Mucosa of descending colon (tissue), 3 donors: Measurements from ENCODE around the gene PDGFD. TPM values are rescaled to one million over a fixed set of nuclear protein-coding genes. Genes with fewer than 3 reads are reported as not detected.

Experiments used
- ATAC-seq: fragments of 200-7000 bp; cut with Tn5 transposase; one replicate; pipeline ENCODE4 v1.9.1; 2020; ENCODE audit warnings: mild to moderate bottlenecking, moderate library complexity
- DNase-seq, 3 donors: peaks; one replicate each; pipeline ENCODE4 v3.0.0-alpha.2; 2020
- H3K36me3 ChIP-seq: fragments of 200-600 bp; one replicate; pipeline ENCODE4 v1.8.0; 2021; ENCODE audit warnings: low read depth, mild to moderate bottlenecking
- H3K4me1 ChIP-seq: fragments of 200-600 bp; one replicate; pipeline ENCODE4 v1.8.0; 2021; ENCODE audit warnings: low read depth, mild to moderate bottlenecking
- H3K4me3 ChIP-seq: fragments of 200-600 bp; one replicate; pipeline ENCODE4 v1.8.0; 2021; ENCODE audit warnings: mild to moderate bottlenecking
- H3K9me3 ChIP-seq: fragments of 200-600 bp; one replicate; pipeline ENCODE4 v1.8.0; 2021; ENCODE audit warnings: mild to moderate bottlenecking
- intact Hi-C, 2 donors: fragments of 100-400 bp; cut with DNase I in 1 of 2; cut with micrococcal nuclease in 1 of 2; formaldehyde crosslinking; loops; one replicate each; pipeline versions ENCODE4 v1.11.0 to v1.11.1; 2022; cut with DNase I, micrococcal nuclease
- total RNA-seq, 3 donors: library from RNA; stranded (reverse); fragmentation: NEBNext Ultra II Directional in 2 of 3; extraction: Animal tissue kit (Norgen Biotek cat#: 25700) in 2 of 3; gene quantifications; one replicate each; pipeline versions ENCODE4 v1.2.1 to v1.2.4, GENCODE V29; 2021 to 2023
- TF ChIP-seq, protein P1 (sequence below): fragments of 200-600 bp; IDR thresholded peaks from one replicate; pipeline ENCODE4 v1.8.0; 2022; ENCODE audit warnings: antibody characterized with exemption, mild to moderate bottlenecking
- donor health status: DM: no; HTN: no; CAD: no; lungs with moderate emphysema.
- donor health status: DM: no; HTN: no; CAD: no.
- donor health status: DM: no; HTN: yes; CAD: no.

PDGFD gene
- total RNA-seq, 3 donors from 2014 or later, result 3.4 to 6.9 (median 5.7) TPM

DNA sequence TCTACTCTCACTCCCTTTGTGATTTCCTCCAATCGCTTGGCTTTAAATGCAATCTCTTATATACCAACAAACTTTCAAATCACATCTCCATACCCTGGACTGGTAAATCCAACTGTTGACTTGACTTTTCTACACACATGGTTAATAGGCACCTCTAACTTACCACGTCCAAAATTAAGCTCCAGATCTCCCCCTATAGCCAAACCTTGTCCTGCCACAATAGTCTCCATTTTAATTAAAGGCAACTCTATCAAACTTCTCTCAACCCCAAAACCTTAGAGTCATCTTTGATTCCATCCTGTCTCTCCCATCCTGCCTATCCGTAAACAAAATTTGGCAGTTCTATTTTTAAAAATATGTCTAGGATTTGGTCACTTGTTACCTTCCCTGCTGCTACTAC is 269.3 kb downstream of the PDGFD start:
- intact Hi-C loops, result no loop called here
- H3K4me3 ChIP-seq, result no peak overlapping the region
- TF ChIP-seq, protein P1, sequence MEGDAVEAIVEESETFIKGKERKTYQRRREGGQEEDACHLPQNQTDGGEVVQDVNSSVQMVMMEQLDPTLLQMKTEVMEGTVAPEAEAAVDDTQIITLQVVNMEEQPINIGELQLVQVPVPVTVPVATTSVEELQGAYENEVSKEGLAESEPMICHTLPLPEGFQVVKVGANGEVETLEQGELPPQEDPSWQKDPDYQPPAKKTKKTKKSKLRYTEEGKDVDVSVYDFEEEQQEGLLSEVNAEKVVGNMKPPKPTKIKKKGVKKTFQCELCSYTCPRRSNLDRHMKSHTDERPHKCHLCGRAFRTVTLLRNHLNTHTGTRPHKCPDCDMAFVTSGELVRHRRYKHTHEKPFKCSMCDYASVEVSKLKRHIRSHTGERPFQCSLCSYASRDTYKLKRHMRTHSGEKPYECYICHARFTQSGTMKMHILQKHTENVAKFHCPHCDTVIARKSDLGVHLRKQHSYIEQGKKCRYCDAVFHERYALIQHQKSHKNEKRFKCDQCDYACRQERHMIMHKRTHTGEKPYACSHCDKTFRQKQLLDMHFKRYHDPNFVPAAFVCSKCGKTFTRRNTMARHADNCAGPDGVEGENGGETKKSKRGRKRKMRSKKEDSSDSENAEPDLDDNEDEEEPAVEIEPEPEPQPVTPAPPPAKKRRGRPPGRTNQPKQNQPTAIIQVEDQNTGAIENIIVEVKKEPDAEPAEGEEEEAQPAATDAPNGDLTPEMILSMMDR, result no peak
- H3K36me3 ChIP-seq, result no peaks in the 10 kb centered on the region
- peaks cover 6% of the 10 kb centered on the region for H3K9me3 ChIP-seq
- no peak for ATAC-seq
- H3K4me1 ChIP-seq, result no peaks in the 10 kb centered on the region
- DNase-seq, result no peak

DNA sequence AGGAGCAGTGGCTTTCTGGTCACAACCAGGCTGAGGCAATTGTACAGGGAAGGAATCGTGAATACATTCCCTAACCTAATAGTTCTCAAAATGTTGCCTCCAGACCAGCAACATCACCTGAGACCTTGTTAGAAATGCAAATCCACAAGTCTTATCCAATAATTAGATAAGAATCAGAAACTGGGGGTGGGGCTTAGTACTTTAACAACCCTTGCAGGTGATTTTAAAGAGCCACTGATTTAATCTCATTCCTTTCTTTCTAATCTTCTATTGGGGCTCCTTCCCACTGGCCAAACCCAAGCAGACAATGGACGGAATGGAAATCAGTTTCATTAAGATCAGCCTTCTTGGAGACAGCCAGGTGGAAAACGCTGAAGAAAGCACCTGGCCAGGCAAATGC is 269.9 kb downstream of the PDGFD start:
- TF ChIP-seq, protein P1, result no peak
- peaks cover 6% of the 10 kb centered on the region for H3K9me3 ChIP-seq
- intact Hi-C loops, result no loop called here
- H3K4me3 ChIP-seq, result no peak overlapping the region
- no peaks in the 10 kb centered on the region for H3K36me3 ChIP-seq
- no peaks in the 10 kb centered on the region for H3K4me1 ChIP-seq
- ATAC-seq (no peak), DNase-seq (no peak)

DNA sequence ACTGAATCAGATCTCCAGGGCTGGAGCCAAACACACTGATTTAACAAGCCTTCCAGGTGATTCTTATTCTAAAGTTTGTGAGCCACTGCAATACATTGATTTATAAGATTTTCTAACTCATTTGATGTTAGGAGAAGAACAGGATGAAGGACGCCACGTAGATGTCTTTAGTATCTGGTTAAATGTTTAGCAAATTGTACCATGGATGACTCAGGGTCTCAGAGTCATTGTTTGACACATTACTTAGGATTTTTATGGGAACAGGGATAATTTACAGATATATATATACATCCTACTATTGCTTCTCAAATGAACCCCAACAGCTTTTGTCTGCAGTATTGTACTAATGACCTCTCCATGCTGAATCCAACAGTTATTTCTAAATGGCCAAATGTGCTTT is 270.6 kb downstream of the PDGFD start:
- intact Hi-C loops, result no loop called here
- Histone ChIP-seq H3K36me3 (no peaks in the 10 kb centered on the region), H3K4me3 (no peak overlapping the region), H3K9me3 (peaks cover 6% of the 10 kb centered on the region), H3K4me1 (no peaks in the 10 kb centered on the region)
- ATAC-seq (no peak), DNase-seq (no peak)
- TF ChIP-seq, protein P1, result no peak

DNA sequence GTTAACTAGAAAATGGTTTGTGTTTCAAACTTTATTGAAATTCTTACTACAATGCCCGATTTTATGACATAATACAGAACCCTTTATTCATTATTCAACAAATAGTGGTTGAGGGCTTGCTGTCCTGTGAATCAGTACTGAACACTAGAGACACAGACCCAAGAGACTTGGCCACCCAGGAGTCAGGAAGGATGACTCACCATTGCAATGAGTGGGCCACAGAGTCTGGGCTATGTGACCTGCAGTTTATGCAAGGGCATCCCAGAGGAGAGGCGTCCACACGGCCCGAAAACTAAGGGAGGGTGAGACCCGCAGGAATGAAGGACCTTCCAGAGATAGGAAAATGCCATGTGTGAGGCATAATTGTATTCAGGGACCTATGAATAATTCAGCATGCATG is 271.3 kb downstream of the PDGFD start:
- no peaks in the 10 kb centered on the region for H3K36me3 ChIP-seq
- H3K4me3 ChIP-seq, result no peak overlapping the region
- intact Hi-C loops, result no loop called here
- TF ChIP-seq, protein P1, result no peak
- no peak for ATAC-seq
- H3K9me3 ChIP-seq, result peaks cover 6% of the 10 kb centered on the region
- no peaks in the 10 kb centered on the region for H3K4me1 ChIP-seq
- no peak for DNase-seq

DNA sequence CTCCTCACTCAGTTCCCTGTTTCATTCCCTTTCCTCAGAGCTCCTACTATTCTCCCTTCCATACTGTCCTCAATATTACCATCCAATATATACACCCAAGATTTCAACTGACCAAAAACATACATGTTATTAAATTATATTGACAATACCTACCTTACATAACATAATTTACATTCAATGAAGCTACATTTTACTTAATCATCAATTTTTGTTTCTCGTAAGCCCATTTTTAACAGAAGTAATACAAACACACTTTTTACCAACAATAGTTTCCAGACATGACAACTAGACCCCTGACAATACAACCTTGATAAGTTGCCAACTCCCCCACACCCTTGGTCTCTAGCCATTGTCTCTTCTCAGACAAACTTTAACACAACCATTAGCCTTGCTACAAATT is 273.3 kb downstream of the PDGFD start:
- ATAC-seq (no peak), DNase-seq (no peak)
- Histone ChIP-seq H3K9me3 (peaks cover 6% of the 10 kb centered on the region), H3K36me3 (no peaks in the 10 kb centered on the region), H3K4me1 (no peaks in the 10 kb centered on the region), H3K4me3 (no peak overlapping the region)
- TF ChIP-seq, protein P1, result no peak
- intact Hi-C loops, result no loop called here

DNA sequence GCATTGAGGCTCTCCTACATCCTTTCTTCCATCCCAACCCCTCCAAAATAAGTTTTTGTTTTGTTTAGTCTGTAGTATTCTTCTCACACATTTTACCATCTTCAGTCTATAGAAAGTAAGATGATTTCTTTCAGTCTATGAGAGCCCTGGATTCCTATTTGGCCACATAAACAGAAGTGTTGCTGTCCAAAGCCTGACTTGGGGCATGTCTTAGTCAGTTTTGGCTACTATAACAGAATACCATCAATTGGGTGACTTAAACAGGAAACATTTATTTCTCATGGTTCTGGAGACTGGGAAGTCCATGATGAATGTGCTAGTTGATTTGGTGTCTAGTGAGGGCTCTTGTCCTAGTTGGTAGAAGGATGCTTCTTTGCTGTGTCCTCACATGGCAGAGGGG is 274.3 kb downstream of the PDGFD start:
- DNase-seq (no peak), ATAC-seq (no peak)
- TF ChIP-seq, protein P1, result no peak
- no peaks in the 10 kb centered on the region for H3K4me1 ChIP-seq
- peaks cover 6% of the 10 kb centered on the region for H3K9me3 ChIP-seq
- no peak overlapping the region for H3K4me3 ChIP-seq
- no peaks in the 10 kb centered on the region for H3K36me3 ChIP-seq
- intact Hi-C loops, result no loop called here
